Kidney (tissue), 22 donors: ENCODE measurements around the gene NBPF20. TPM values are rescaled to one million over a fixed set of nuclear protein-coding genes. Genes with fewer than 3 reads are reported as not detected.
"Not testable (repeated sequence)": the region's sequence is repeated elsewhere in the genome, so short reads cannot be mapped to it uniquely, and the experiment has no call there.

Experiments used
- DNase-seq, 5 donors: peaks; one replicate each; pipeline ENCODE4 v3.0.0-alpha.2; 2013 to 2020
- FAIRE-seq: peaks from 2 replicates; lab custom pipeline; 2012; peaks lifted over from hg19 to GRCh38; lab: Jason Lieb, UNC
- H3K27ac ChIP-seq, 2 donors: one replicate each; pipeline ENCODE4 v1.7.0; 2013; ENCODE audit warnings: low read depth in 2 of 2, low read length in 2 of 2, inconsistent platforms in 1 of 2
- H3K27me3 ChIP-seq: one replicate; pipeline ENCODE4 v1.7.1; 2013; ENCODE audit warnings: low read length, inconsistent platforms; ENCODE audit not compliant: control insufficient read depth, insufficient read depth
- H3K36me3 ChIP-seq, 3 donors: one replicate each; pipeline versions ENCODE4 v1.7.0 to v1.7.1; 2013; ENCODE audit warnings: low read length in 3 of 3, control low read depth in 1 of 3, inconsistent platforms in 1 of 3; ENCODE audit not compliant: insufficient read depth in 3 of 3, control insufficient read depth in 2 of 3
- H3K4me1 ChIP-seq, 3 donors: one replicate each; pipeline versions ENCODE4 v1.7.0 to v1.7.1; 2013; ENCODE audit warnings: low read length in 3 of 3, inconsistent platforms in 1 of 3, low read depth in 1 of 3; ENCODE audit not compliant: control insufficient read depth in 2 of 3, insufficient read depth in 2 of 3
- H3K4me3 ChIP-seq, 3 donors: one replicate each; pipeline versions ENCODE4 v1.7.0 to v1.8.1; 2013; ENCODE audit warnings: low read length in 3 of 3, control low read depth in 1 of 3, inconsistent platforms in 1 of 3
- H3K9ac ChIP-seq, 3 donors: one replicate each; pipeline versions ENCODE4 v1.7.0 to v1.7.1; 2013; ENCODE audit warnings: low read length in 3 of 3, control low read depth in 1 of 3, inconsistent platforms in 1 of 3
- H3K9me3 ChIP-seq, 3 donors: one replicate each; pipeline versions ENCODE4 v1.7.0 to v1.7.1; 2013; ENCODE audit warnings: low read length in 3 of 3, control low read depth in 1 of 3, inconsistent platforms in 1 of 3; ENCODE audit not compliant: control insufficient read depth in 2 of 3, insufficient read depth in 1 of 3
- CTCF ChIP-seq: IDR thresholded peaks from 3 replicates; pipeline ENCODE4 v1.5.1; 2012; ENCODE audit warnings: mild to moderate bottlenecking, moderate library complexity, borderline replicate concordance; ENCODE audit not compliant: insufficient read depth; ENCODE audit errors: extremely low read depth
- intact Hi-C: fragments of 100-400 bp; cut with DNase I; formaldehyde crosslinking; loops from one replicate; pipeline ENCODE4 v1.11.1; 2022
- long read RNA-seq, 10 donors: library from polyadenylated mRNA in 1 of 10; unstranded in 1 of 10; transcript quantifications; one replicate each; pipeline ENCODE4 v2.0.0 and lab custom pipeline, GENCODE V29; 2021 to 2026
- polyA plus RNA-seq: library from polyadenylated mRNA; stranded (reverse); fragments of 350-450 nt; fragmentation: Illumina TruSeq; extraction: RNeasy Lipid Tissue Mini Kit (QIAGEN cat#74804); gene quantifications from one replicate; pipeline ENCODE4 v1.2.3, GENCODE V29; 2014; ENCODE audit warnings: low read depth, low replicate concordance; ENCODE audit not compliant: insufficient read depth
- total RNA-seq: library from RNA; stranded (reverse); fragmentation: NEBNext Ultra II Directional; extraction: Animal tissue kit (Norgen Biotek cat#: 25700); gene quantifications from one replicate; pipeline ENCODE4 v1.2.1, GENCODE V29; 2021
- donor health status: control.
- donor health status: control.
- donor health status: control.
- donor health status: control.
- donor health status: control.
- donor health status: DM: yes; HTN: yes; CAD: no.
- donor health status: Normal renal cell carcinoma (clear cell type).

The NBPF20 gene, protein sequence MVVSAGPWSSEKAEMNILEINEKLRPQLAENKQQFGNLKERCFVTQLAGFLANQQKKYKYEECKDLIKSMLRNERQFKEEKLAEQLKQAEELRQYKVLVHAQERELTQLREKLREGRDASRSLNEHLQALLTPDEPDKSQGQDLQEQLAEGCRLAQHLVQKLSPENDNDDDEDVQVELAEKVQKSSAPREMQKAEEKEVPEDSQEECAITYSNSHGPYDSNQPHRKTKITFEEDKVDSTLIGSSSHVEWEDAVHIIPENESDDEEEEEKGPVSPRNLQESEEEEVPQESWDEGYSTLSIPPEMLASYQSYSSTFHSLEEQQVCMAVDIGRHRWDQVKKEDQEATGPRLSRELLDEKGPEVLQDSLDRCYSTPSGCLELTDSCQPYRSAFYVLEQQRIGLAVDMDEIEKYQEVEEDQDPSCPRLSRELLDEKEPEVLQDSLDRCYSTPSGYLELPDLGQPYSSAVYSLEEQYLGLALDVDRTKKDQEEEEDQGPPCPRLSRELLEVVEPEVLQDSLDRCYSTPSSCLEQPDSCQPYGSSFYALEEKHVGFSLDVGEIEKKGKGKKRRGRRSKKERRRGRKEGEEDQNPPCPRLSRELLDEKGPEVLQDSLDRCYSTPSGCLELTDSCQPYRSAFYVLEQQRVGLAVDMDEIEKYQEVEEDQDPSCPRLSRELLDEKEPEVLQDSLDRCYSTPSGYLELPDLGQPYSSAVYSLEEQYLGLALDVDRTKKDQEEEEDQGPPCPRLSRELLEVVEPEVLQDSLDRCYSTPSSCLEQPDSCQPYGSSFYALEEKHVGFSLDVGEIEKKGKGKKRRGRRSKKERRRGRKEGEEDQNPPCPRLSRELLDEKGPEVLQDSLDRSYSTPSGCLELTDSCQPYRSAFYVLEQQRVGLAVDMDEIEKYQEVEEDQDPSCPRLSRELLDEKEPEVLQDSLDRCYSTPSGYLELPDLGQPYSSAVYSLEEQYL (N-terminal part only)
- total RNA-seq (3.8 TPM), polyA plus RNA-seq (0.69 TPM)
- long read RNA-seq, donor 1 = 0 reads
- long read RNA-seq, donor 2 = 0 reads
- long read RNA-seq, donor 3 = 0 reads
- long read RNA-seq, donor 4 = 0 reads
- long read RNA-seq, donor 5 = 0 reads
- long read RNA-seq, donor 6 = 0 reads
- long read RNA-seq, donor 7, partial matches to known transcripts = 2 of 7 reads
- long read RNA-seq, donor 7, other reads (novel, unspliced or antisense) = 5 of 7 reads
- long read RNA-seq, donor 8 = 0 reads
- long read RNA-seq, donor 9 = 0 reads
- long read RNA-seq, donor 10 = 0 reads

- DNase-seq (peak; percentile 84 to 94 (median 88)), FAIRE-seq (no peak)
- intact Hi-C loops = no loop called here
- H3K9me3 ChIP-seq = no peaks in the 10 kb centered on the region
- no peak for TF ChIP-seq CTCF
- H3K27ac ChIP-seq = no peak within 1 kb of the TSS
- no peaks in the 10 kb centered on the region for H3K36me3 ChIP-seq
- H3K27me3 ChIP-seq = peaks cover 10% of the 10 kb centered on the region
- peak within 1 kb of the TSS in 2 of 3 donors; percentile 38 to 49 for H3K9ac ChIP-seq
- no peaks in the 10 kb centered on the region for H3K4me1 ChIP-seq
- peak within 1 kb of the TSS; percentile 64 to 74 (median 72) for H3K4me3 ChIP-seq
These were observed at the start of gene NBPF20 for GRCh38 chr1:145425436-145426029. Gene NBPF20, minus strand, starts transcription at chr1:145425603. Its CDS starts 20,331 bp downstream, at chr1:145405272.

DNA sequence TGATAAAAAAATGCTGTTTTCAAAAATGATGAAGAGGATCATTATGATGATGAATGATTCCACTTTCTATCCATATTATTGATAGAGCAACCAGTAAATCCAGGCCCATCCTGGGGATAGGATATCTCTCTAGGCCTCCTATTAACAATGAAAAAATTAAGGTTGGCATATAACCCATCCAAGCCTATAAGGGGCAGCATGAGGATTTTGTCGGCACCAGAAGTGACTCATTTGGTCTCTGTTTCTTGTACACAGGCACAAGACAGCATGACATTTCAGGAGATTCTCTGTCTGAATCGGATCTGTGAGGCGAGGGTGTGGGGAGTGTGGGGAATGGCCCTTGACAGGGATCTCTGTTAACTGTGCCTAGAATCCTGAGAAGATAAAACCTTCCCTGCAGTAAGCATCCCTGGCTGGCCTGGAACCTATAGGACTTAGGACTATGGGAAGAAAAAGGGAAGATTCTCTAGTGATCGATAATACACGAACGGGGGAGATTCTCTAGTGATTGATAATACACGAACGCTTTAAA lies 49.5 kb upstream of the NBPF20 start:
- H3K9ac ChIP-seq, H3K4me3 ChIP-seq, H3K36me3 ChIP-seq, intact Hi-C loops, DNase-seq, H3K27ac ChIP-seq, H3K9me3 ChIP-seq, H3K27me3 ChIP-seq, FAIRE-seq, H3K4me1 ChIP-seq: not testable (repeated sequence)

- H3K4me3 ChIP-seq, H3K27me3 ChIP-seq, H3K36me3 ChIP-seq, H3K9ac ChIP-seq, DNase-seq, H3K9me3 ChIP-seq, intact Hi-C loops, H3K27ac ChIP-seq, FAIRE-seq, H3K4me1 ChIP-seq: not testable (repeated sequence)
These were observed 47.3 kb upstream of the NBPF20 start for GRCh38 chr1:145472731-145473130.

DNA sequence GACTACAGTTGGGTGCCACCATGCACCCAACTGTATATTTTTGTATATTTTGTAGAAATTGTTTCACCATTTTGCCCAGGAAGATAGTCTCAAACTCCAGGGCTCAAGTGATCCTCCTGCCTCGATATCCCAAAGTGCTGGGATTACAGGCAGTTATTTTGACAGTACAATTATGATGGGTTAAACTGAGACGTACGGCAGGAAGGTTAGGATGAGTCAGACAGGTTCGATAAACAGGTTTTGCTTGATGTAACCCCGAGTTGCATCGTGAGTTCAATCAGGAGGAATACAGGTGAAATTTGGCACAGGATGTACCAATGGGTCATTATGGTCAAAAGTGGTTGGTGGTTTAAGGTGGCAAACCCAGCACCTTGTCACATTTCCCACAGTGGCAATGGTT lies 46.0 kb upstream of the NBPF20 start:
- H3K36me3 ChIP-seq, H3K9ac ChIP-seq, FAIRE-seq, H3K27me3 ChIP-seq, H3K4me3 ChIP-seq, H3K27ac ChIP-seq, H3K4me1 ChIP-seq, H3K9me3 ChIP-seq, intact Hi-C loops, DNase-seq: not testable (repeated sequence)

DNA sequence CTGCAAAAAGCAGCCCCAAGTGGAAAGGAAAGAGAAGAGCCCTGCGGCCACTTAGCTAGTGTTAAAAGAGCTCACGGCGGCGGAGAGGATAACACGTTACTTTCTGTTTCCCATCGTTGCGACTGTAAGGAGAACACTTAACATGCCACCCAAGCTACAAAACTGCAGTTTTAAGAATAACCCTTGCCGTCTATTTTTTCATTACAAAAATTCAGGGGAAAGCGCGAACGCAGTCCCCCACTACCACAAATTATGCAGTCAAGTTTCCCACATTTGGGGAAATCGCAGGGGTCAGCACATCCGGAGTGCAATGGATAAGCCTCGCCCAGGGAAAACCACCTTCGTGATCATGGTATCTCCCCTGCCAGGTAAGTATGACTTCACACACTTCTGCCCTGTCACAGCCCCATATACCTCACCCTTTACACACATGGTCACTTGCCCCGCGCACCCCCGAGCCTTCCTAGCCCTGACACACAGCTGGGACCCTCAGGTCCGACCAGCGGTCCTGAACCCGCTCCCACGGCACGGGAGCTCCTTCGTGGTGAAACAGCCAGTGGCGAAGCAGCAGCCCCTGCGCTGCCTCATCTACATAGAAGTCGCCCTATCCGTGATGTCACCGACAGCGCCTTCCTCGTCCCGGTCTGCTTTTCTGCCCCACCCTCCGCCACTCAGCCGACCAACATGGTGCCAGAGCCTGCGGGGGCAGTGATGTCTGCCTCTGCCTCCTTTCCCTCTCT lies 40.2 kb upstream of the NBPF20 start:
- H3K9ac ChIP-seq, H3K9me3 ChIP-seq, FAIRE-seq, H3K36me3 ChIP-seq, H3K27me3 ChIP-seq, intact Hi-C loops, H3K27ac ChIP-seq, H3K4me1 ChIP-seq: not testable (repeated sequence)
- peak overlapping the region; percentile 33 to 63 (median 56) for H3K4me3 ChIP-seq
- DNase-seq = peak; percentile 42 to 86 (median 77)

- FAIRE-seq, H3K4me1 ChIP-seq: not testable (repeated sequence)
- peak overlapping the region in 1 of 3 donors; percentile 63 for H3K4me3 ChIP-seq
These were observed 39.4 kb upstream of the NBPF20 start for GRCh38 chr1:145464708-145465336.

More at GRCh38 chr1:145464708-145465336, 39.4 kb upstream of the NBPF20 start:
- H3K36me3 ChIP-seq, H3K27me3 ChIP-seq, DNase-seq, H3K9ac ChIP-seq, H3K9me3 ChIP-seq, H3K27ac ChIP-seq, intact Hi-C loops: not testable (repeated sequence)
